GM10266 (cell line): ENCODE data around the gene SSTR4.

Experiments used
- DNase-seq: peaks from one replicate; pipeline ENCODE4 v3.0.0; 2012; ENCODE audit errors: extremely low spot score
- TF ChIP-seq, protein P1 (sequence below): IDR thresholded peaks from 2 replicates; pipeline ENCODE4 v1.5.1; 2012; ENCODE audit warnings: mild to moderate bottlenecking, low read depth; ENCODE audit not compliant: control insufficient read depth, insufficient read depth; ENCODE audit errors: missing control alignments

Gene SSTR4

DNA sequence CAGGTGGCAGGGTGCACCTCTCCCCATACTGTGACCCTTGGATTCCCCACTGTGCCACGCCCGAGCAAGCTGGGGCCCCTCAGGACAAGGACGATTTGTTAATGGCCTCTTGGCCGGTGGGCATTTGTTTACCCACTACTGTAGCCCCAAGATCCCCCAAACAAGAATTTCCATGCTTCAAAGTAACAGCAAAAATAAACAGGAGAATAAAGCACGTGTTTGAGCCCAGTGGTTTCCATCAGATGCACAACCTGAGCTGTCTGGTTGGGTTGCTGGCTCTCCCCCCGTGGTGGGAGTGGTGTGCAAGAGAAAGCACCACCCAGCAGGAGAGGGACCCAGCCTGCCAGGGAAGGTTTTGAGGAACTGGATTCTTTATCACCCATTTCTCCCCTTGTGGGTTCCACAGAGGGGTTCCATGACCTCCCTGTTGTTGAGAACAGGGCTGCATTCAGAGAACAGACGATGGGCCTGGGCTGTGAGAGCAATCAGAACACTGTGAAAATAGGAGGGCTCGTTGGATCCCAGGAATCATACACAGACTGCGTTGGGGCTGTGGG lies 46.2 kb downstream of the SSTR4 start:
- TF ChIP-seq, protein P1, sequence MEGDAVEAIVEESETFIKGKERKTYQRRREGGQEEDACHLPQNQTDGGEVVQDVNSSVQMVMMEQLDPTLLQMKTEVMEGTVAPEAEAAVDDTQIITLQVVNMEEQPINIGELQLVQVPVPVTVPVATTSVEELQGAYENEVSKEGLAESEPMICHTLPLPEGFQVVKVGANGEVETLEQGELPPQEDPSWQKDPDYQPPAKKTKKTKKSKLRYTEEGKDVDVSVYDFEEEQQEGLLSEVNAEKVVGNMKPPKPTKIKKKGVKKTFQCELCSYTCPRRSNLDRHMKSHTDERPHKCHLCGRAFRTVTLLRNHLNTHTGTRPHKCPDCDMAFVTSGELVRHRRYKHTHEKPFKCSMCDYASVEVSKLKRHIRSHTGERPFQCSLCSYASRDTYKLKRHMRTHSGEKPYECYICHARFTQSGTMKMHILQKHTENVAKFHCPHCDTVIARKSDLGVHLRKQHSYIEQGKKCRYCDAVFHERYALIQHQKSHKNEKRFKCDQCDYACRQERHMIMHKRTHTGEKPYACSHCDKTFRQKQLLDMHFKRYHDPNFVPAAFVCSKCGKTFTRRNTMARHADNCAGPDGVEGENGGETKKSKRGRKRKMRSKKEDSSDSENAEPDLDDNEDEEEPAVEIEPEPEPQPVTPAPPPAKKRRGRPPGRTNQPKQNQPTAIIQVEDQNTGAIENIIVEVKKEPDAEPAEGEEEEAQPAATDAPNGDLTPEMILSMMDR = no peak

DNA sequence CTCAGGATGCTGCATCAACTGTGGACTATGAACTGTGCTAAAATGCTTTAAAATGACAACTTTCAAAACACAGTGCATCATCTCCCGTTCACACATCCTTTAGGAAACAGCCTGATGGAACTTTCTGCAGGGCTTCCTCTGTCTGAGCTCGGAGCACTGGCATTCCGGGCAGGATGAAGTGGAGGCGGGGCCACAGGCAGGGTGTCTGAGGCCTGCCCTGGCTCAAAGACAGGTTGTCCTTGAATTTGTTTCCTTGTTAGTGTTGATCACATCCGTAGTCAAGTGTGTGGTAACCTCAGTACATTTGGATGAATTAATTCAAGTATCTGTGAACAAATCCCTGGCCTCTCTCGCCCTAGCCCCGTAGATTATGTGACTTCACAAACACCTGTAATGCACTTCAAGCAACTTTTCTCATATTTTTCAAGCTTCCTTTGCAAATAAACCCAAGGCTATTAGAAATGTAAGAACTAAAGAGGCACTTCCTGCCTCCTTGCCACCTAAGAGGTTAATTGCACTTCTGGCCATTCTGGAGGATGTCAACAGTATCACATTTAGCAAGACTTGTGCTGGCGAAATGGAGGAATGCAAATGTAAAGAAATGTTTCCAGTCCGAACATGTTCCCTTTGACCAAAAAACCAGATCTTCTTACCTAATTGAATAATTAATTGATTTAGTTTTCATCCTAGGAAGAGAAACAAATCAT lies 47.9 kb downstream of the SSTR4 start:
- no peak for DNase-seq
- TF ChIP-seq, protein P1 = no peak

More for the DNA sequence above, 46.2 kb downstream of the SSTR4 start:
- no peak for DNase-seq

DNA sequence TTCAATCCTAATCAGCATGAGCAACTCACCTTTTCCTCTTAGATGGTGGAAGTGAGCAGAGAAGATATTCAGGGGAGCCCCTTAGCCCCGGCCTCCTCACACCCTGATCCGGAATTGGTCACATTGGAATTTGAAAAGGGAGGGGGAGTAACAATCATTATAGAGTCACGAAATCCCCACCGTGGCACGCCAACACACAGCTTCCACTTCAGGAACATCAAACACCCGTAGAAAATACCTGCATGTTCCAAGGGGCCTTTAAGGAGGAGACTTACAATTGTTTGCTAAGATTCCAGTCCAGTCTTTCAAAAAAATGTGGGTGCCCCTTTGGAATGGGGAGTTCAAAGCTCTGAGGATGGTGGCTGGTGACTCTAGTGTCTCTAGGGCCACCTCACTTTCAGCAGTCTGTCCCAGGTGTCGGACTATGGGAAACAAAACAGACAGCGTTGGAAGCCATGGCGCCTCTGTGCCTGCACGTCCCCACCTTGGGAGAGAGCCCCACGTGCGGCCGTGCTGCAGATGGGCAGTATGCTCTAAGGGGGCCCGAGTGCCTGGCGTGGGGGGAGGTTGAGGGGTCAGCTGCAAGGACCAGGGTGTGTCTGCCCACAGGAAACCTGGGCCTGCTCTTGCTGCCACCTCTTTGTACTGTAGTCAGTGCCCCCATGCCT lies 48.6 kb downstream of the SSTR4 start:
- no peak for DNase-seq
- TF ChIP-seq, protein P1 = no peak

DNA sequence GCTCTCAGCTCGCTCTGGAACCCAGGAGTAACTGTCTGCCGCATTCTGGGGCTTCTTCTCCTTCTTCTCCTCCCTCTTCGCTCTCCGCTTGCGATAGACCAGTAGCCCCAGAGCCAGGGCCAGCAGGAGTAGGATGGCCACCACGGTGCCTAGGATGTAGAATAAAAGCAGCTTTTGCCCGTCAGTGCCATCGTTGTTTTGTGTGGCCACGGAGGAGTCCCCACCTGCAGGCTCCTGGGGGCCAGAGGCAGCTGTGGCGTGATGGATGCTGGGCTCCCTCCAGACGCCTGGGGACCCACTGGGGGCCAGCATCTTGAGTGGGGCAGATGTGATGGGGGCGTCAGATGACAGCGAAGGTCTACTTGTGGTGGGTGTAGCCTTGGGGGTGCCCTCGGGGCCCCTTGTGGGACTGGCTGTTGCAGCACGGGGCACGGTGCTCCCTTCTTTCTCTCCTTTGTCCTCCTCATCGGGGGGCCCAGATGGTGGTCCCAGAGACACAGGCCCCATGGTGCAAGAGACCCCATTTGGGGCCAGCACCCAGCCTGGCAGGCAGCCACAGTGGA lies 49.3 kb downstream of the SSTR4 start:
- no peak for DNase-seq
- TF ChIP-seq, protein P1 = no peak

DNA sequence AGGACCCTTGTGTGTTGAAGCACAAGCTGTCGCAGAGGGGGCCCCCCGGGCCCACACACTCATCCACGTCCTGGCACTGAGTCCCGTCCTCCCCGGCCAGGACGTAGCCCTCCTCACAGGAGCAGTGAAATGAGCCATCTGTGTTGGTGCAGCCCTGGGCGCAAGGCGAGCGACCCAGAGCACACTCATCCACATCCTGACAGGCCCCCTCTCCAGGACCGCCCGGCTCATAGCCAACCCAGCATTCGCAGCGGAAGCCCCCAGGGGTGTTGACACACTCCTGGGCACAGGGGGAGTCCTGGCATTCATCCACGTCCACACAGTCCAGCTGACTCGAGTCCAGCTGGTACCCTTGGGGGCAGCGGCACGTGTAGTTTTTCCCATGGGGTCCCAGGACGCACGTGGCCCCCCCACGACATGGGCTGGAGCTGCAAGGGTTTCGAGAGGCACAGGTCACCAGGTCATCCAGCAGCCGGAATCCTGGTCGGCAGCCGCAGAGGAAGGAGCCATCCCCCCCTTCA lies 49.8 kb downstream of the SSTR4 start:
- TF ChIP-seq, protein P1 = no peak
- no peak for DNase-seq

DNA sequence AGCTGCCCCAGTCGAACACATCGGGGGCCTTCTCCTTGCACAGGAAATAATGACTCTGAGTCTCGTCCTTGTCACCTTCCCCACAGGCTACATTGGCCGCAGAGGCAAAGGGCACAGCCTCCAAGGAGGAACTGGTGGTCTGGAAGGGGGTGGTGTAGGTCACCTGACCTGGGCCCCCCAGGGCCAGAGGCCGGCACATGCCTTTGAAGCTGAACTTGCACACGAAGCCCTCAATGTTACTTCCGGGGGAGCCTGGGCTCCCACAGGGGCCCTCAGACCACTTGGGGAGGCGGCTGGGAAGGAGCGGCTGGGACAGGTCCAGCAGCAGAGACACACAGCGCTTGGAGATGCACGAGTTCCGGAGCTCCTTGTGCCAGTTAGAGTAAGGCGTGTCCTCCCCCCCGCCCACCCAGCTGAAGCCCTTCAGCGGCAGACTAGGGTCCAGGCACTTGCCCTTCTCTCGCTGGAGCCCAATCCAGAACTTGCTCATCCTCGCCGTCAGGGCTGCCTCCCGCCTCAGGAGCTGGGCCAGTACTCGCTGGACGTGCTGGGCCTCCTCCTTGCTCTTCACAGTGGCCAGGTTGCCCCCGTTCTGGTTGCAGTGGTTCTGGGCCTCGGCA lies 50.4 kb downstream of the SSTR4 start:
- no peak for DNase-seq
- TF ChIP-seq, protein P1 = no peak
